ENCODE measurements around the gene COP1. TPM values are rescaled to one million over a fixed set of nuclear protein-coding genes. Genes with fewer than 3 reads are reported as not detected.
A peak's percentile ranks its signal among the peaks of the same experiment; 100 is the strongest.
"Not testable (repeated sequence)": the region's sequence is repeated elsewhere in the genome, so short reads cannot be mapped to it uniquely, and the experiment has no call there.

Gene COP1
- total RNA-seq, 2 donors from 2014 or later, result 50.6 to 53.3 TPM

DNA sequence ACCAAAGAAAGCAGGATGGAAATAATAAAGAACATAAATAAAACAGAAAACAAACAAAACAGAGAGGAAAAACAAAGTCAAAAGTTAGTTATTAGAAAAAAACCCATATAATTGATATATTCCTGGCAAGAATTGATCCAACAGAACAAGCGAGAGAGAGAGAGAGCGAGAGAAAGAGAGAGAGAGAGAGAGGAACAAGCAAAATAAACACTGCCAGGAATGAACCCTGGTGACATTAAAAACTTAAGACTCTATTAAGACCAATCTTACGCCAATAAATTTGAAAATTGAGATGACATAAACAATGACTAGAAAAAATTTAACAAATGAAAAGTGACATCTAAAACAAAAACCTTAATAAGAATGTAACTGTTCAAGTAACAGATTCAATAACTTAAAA, 64.1 kb downstream of the COP1 start:
- DNase-seq (ENCODE audit: low spot score) (no peak), ATAC-seq (no peak)
- no peak overlapping the region for H3K4me3 Mint-ChIP-seq
- H3K9me3 Mint-ChIP-seq, result no peaks in the 10 kb centered on the region
- H3K4me1 Mint-ChIP-seq (ENCODE audit: low read depth in 2 of 2), result peaks cover 39 to 41% of the 10 kb centered on the region in 2 donors
- no peaks in the 10 kb centered on the region for H3K27me3 Mint-ChIP-seq
- H3K27ac Mint-ChIP-seq, result peak overlapping the region in 1 of 2 donors; percentile 61
- H3K36me3 Mint-ChIP-seq, result peaks cover 31% of the 10 kb centered on the region

DNA sequence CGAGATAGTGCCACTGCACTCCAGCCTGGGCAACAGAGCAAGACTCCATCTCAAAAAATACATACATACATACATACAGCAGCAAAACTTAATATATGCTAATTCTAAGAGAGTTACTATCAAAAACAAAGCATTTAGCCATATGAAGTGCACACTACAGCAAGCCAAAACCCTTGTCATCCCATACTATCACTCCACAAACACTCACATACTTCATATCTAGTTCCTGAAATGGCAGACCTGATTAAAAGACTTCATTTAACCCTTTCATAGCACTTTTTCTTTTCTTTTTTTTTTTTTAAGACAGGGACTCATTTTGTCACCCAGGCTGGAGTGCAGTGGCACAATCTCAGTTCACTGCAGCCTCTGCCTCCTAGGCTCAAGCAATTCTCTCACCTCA, 65.6 kb downstream of the COP1 start:
- Mint-ChIP-seq H3K36me3 (peaks cover 23% of the 10 kb centered on the region), H3K9me3 (no peaks in the 10 kb centered on the region), H3K27ac (no peak overlapping the region), H3K27me3 (no peaks in the 10 kb centered on the region), H3K4me1 (ENCODE audit: low read depth in 2 of 2) (peaks cover 42 to 45% of the 10 kb centered on the region in 2 donors), H3K4me3 (no peak overlapping the region)
- ATAC-seq (no peak), DNase-seq (ENCODE audit: low spot score) (no peak)

DNA sequence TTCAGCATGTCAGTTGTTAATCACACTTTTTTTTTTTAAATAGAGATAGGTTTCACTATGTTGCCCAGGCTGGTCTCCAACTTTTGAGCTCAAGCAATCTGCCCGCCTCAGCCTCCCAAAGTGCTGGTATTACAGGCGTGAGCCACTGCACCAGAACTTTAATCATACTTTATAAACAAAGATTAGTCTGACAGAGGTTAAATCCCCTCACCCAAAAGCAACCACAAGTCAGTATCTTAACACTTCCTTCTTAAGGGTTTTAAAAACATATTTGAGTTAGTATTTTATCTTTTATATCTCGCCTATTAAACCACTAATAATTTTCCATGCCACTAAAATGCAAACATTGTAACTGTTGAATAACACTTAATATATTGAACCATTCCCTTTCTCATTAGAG, 70.2 kb downstream of the COP1 start:
- H3K36me3 Mint-ChIP-seq, result peaks cover 4% of the 10 kb centered on the region
- peaks cover 27 to 35% of the 10 kb centered on the region in 2 donors for H3K4me1 Mint-ChIP-seq (ENCODE audit: low read depth in 2 of 2)
- no peak overlapping the region for H3K4me3 Mint-ChIP-seq
- DNase-seq (ENCODE audit: low spot score) (no peak), ATAC-seq (no peak)
- no peaks in the 10 kb centered on the region for H3K27me3 Mint-ChIP-seq
- peak overlapping the region in 1 of 2 donors; percentile 14 for H3K27ac Mint-ChIP-seq
- H3K9me3 Mint-ChIP-seq, result no peaks in the 10 kb centered on the region

DNA sequence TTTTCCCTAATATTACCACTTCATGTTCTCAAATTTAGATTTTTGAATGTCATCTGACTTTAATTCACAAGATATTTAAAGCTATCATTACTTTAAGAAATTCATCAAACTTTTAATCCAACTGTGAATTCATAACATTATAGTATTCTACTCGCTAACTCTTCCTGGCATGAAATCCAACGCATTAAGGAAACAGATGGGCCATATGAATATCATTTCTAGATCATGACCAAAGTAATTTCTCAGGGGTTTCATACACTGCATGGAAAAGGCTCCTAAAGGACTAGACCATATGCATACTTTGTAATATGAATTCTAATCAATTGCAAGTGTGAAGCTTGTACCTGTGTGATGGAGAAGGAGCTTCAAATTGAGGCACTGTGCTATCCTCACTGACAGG, 72.4 kb downstream of the COP1 start:
- H3K27ac Mint-ChIP-seq, result no peak overlapping the region
- H3K4me3 Mint-ChIP-seq, result no peak overlapping the region
- ATAC-seq (no peak), DNase-seq (ENCODE audit: low spot score) (no peak)
- no peaks in the 10 kb centered on the region for H3K27me3 Mint-ChIP-seq
- no peaks in the 10 kb centered on the region for H3K9me3 Mint-ChIP-seq
- H3K4me1 Mint-ChIP-seq (ENCODE audit: low read depth in 2 of 2), result peaks cover 24% of the 10 kb centered on the region in 2 donors
- H3K36me3 Mint-ChIP-seq, result peaks cover 4% of the 10 kb centered on the region

DNA sequence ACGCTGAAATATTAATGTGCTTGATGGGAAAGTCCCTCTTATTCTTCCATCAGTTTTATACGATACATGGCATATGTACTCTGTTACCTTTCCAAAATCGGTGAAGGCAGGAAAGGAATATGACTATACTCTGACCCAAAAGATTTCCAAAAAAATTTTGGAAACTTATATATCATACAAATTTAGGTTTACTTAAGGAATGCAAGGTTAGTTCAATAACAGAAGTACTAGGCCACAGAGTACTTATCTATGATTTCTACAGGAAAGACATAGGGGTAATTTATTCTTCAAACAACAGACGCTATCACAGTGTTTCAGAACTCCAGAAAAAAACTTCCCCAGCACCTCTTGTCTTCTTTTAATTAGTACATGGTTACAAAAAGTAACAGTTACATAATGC, 84.8 kb downstream of the COP1 start:
- peaks cover 0 to 2% of the 10 kb centered on the region in 2 donors for H3K4me1 Mint-ChIP-seq (ENCODE audit: low read depth in 2 of 2)
- peaks cover 37% of the 10 kb centered on the region for H3K36me3 Mint-ChIP-seq
- H3K4me3 Mint-ChIP-seq, result no peak overlapping the region
- DNase-seq (ENCODE audit: low spot score) (no peak), ATAC-seq (no peak)
- H3K27me3 Mint-ChIP-seq, result no peaks in the 10 kb centered on the region
- no peak overlapping the region for H3K27ac Mint-ChIP-seq
- peaks cover 3% of the 10 kb centered on the region for H3K9me3 Mint-ChIP-seq

DNA sequence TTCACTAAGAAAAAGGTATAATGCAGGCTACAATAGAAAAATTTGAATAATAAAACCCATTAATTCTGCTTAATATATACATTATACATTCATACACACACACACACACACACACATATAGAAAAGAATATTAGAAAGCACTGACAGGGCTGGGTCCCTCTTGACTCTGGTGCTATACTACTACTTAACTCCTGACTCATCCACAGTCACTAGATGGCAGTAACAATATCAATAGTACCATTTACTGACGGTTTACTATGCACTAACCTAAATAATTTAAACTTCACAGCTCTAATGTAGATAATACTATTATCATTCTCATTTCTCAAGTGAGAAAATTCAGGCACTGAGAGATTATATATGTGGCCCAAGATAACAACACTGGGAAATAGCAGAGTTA, 87.5 kb downstream of the COP1 start:
- ATAC-seq (no peak), DNase-seq (ENCODE audit: low spot score) (no peak)
- H3K9me3 Mint-ChIP-seq, result peaks cover 3% of the 10 kb centered on the region
- no peak overlapping the region for H3K4me3 Mint-ChIP-seq
- no peaks in the 10 kb centered on the region for H3K4me1 Mint-ChIP-seq (ENCODE audit: low read depth in 2 of 2)
- H3K27me3 Mint-ChIP-seq, result no peaks in the 10 kb centered on the region
- H3K27ac Mint-ChIP-seq, result no peak overlapping the region
- H3K36me3 Mint-ChIP-seq, result peaks cover 18% of the 10 kb centered on the region

DNA sequence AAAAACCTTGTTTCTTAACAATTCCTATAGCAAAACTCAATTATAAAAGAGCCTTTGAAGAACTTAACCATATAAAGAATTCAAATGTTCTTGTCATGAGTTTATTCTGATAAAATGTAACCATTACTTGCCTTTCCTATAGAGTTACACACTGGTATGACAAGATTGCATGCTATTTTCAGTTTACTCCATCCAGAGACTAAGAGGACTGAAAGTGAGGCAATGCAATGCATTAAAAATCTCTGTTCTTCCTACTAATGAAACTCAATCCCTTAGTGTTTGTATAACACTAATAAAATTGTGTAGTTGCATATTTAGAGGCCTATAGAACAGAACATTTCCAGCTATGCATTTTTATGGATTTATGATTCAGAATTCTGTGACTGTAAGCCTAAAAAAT, 88.1 kb downstream of the COP1 start:
- no peak overlapping the region for H3K4me3 Mint-ChIP-seq
- H3K27ac Mint-ChIP-seq, result no peak overlapping the region
- DNase-seq (ENCODE audit: low spot score), result no peak
- H3K9me3 Mint-ChIP-seq, result no peaks in the 10 kb centered on the region
- ATAC-seq, result no peak
- H3K4me1 Mint-ChIP-seq (ENCODE audit: low read depth in 2 of 2), result peaks cover 2 to 3% of the 10 kb centered on the region in 2 donors
- peaks cover 15% of the 10 kb centered on the region for H3K36me3 Mint-ChIP-seq
- H3K27me3 Mint-ChIP-seq, result no peaks in the 10 kb centered on the region

DNA sequence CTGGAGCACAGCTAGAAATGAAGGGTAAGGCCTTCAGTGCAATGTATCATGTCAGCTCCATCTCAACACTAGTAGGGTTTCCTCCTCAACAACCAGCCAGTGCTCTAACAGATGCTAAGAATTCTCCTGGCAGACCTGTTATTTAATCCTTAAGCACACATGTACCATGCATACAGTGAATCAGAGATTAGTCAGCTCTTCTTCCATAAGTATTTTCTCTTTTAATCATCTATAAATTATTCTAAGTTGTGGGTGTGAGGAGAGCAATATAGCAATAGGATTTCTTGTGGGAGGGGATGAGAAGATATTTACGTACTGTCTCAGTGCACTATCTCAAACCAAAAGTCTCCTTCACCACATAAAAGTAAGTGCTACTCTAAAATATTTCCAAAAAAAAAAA, 95.3 kb downstream of the COP1 start:
- H3K9me3 Mint-ChIP-seq, result peaks cover 2% of the 10 kb centered on the region
- peaks cover 23% of the 10 kb centered on the region for H3K36me3 Mint-ChIP-seq
- DNase-seq (ENCODE audit: low spot score) (no peak), ATAC-seq (no peak)
- H3K4me1 Mint-ChIP-seq (ENCODE audit: low read depth in 2 of 2), result peaks cover 18 to 19% of the 10 kb centered on the region in 2 donors
- H3K27ac Mint-ChIP-seq, result no peak overlapping the region
- H3K27me3 Mint-ChIP-seq, result no peaks in the 10 kb centered on the region
- no peak overlapping the region for H3K4me3 Mint-ChIP-seq

DNA sequence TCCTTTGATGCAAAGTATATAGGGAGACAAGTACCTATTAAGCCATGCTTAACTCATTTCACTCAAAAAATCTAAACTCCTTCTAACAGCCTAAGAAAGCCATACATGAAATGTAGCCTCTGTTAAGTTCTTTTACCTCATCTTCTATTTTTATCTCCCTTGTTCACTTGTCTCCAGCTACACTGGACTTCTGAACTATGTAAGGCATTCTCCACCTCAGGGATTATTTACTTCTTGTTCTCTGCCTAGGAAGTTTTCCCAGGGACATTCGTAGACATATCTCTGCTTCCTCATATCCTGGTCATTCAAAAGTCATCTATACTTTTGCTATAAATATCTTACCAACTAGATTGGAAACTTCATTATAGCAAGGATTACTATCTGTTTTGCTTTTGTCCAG, 96.9 kb downstream of the COP1 start:
- no peak overlapping the region for H3K4me3 Mint-ChIP-seq
- no peak for ATAC-seq
- H3K27ac Mint-ChIP-seq, result no peak overlapping the region
- no peak for DNase-seq (ENCODE audit: low spot score)
- peaks cover 2% of the 10 kb centered on the region for H3K9me3 Mint-ChIP-seq
- H3K4me1 Mint-ChIP-seq (ENCODE audit: low read depth in 2 of 2), result peaks cover 18 to 19% of the 10 kb centered on the region in 2 donors
- peaks cover 23% of the 10 kb centered on the region for H3K36me3 Mint-ChIP-seq
- no peaks in the 10 kb centered on the region for H3K27me3 Mint-ChIP-seq

DNA sequence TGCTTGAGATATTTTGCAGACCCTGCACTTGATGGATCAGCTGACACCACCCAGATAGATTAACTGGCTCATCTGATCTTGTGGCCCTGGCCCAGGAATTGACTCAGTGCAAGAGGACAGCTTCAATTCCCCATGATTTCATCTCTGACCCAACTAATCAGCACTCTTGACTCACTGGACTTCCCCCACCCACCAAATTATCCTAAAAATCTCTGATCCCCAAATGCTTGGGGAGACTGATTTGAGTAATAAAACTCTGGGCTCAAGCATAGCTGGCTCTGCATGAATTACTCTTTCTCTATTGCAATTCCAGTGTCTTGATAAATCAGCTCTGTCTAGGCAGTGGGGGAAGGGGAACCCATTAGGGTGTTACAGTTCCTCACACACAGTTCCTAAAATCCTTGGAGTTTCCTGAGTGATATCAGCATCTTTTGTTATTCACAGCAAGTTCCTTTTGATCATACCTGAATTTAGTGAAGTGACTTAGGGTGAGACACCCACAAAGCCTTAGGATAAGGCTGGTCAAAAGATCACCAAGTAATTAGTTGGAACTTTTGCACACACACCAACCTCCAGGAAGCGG, 104.2 kb downstream of the COP1 start:
- ATAC-seq (no peak), DNase-seq (ENCODE audit: low spot score) (no peak)
- peaks cover 0 to 3% of the 10 kb centered on the region in 2 donors for H3K4me1 Mint-ChIP-seq (ENCODE audit: low read depth in 2 of 2)
- H3K4me3 Mint-ChIP-seq, result no peak overlapping the region
- peaks cover 38% of the 10 kb centered on the region for H3K36me3 Mint-ChIP-seq
- H3K9me3 Mint-ChIP-seq, result peaks cover 8% of the 10 kb centered on the region
- no peaks in the 10 kb centered on the region for H3K27me3 Mint-ChIP-seq
- H3K27ac Mint-ChIP-seq, result no peak overlapping the region

DNA sequence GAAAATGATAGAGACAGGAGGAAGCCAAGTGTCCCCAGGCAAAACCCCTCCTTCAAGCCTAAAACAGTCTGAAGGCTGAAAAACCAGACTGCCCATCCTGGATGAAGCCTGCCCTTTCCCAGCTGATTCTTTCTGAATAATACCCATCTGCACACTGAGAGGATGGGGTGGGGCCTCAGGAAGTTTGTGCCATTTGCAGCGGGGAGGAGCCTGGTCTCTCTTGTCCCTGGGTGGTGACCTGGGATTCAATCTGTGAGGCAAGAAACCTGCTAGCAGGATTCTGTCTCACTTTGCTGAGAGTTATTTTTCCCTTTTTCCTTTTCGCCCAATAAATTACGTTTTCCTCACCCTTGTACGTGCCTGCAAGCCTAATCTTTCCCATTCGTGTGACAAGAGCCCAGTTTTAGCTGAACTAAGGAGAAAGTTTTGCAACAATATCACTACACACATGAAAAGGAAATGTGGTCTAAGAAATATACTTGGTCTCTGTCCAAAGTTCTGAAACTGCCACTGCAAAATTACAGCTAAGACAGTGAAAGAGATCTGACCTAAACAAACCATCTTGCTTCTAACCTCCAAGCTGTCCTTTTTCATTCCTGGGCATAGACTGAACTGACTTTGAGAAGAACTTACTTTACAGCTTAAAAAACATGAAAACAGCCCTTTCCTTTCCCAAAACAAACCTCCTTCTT, 105.0 kb downstream of the COP1 start:
- H3K27ac Mint-ChIP-seq, result no peak overlapping the region
- H3K27me3 Mint-ChIP-seq, result no peaks in the 10 kb centered on the region
- DNase-seq (ENCODE audit: low spot score) (no peak), ATAC-seq (no peak)
- H3K4me1 Mint-ChIP-seq (ENCODE audit: low read depth in 2 of 2), result no peaks in the 10 kb centered on the region
- no peak overlapping the region for H3K4me3 Mint-ChIP-seq
- H3K9me3 Mint-ChIP-seq, result peaks cover 8% of the 10 kb centered on the region
- H3K36me3 Mint-ChIP-seq, result peaks cover 44% of the 10 kb centered on the region

DNA sequence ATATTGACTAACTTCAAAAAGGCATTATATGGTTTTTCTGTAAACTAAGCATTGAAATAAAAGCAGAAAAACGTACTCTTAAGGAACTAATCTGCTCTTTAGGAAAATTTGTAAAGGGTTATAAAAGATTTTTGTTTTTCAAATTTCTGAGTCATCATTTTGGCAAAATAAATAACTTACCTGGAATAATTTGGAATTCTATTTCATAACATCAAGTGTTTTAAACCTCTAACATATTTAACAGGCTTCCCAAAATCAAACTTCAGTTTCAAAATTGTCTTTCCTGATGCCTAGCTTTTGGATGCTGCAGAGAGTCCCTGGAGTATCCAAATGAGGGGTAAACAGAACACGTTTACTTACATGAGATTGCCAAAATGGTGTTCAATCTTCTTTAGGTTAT, 108.5 kb downstream of the COP1 start:
- no peak overlapping the region for H3K4me3 Mint-ChIP-seq
- DNase-seq (ENCODE audit: low spot score), result no peak
- peaks cover 8% of the 10 kb centered on the region for H3K9me3 Mint-ChIP-seq
- ATAC-seq, result no peak
- H3K4me1 Mint-ChIP-seq (ENCODE audit: low read depth in 2 of 2), result no peaks in the 10 kb centered on the region
- no peak overlapping the region for H3K27ac Mint-ChIP-seq
- peaks cover 44% of the 10 kb centered on the region for H3K36me3 Mint-ChIP-seq
- H3K27me3 Mint-ChIP-seq, result no peaks in the 10 kb centered on the region

DNA sequence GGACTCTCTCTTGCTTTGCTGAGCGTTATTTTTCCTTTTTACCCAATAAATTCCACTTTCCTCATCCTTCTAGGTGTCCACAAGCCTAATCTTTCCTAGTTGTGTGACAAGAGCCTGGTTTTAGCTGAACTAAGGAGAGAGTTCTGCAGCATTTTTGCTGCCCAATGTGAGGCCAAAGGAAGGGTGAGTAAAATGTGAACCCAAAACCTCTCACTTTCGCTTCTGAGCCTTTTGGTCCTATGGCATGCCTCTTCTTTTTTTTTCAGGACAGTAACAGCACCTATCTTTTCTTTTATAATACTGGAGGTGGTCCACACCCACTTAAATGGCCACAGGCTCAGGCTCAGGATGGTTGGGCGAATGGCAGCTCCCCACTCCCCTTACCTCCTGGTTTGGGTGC, 111.1 kb downstream of the COP1 start:
- H3K4me3 Mint-ChIP-seq, result no peak overlapping the region
- H3K9me3 Mint-ChIP-seq, result no peaks in the 10 kb centered on the region
- peaks cover 28% of the 10 kb centered on the region for H3K36me3 Mint-ChIP-seq
- H3K27ac Mint-ChIP-seq, result no peak overlapping the region
- no peaks in the 10 kb centered on the region for H3K27me3 Mint-ChIP-seq
- no peaks in the 10 kb centered on the region for H3K4me1 Mint-ChIP-seq (ENCODE audit: low read depth in 2 of 2)
- no peak for DNase-seq (ENCODE audit: low spot score)
- ATAC-seq, result peak in 1 of 2 donors; percentile 38

DNA sequence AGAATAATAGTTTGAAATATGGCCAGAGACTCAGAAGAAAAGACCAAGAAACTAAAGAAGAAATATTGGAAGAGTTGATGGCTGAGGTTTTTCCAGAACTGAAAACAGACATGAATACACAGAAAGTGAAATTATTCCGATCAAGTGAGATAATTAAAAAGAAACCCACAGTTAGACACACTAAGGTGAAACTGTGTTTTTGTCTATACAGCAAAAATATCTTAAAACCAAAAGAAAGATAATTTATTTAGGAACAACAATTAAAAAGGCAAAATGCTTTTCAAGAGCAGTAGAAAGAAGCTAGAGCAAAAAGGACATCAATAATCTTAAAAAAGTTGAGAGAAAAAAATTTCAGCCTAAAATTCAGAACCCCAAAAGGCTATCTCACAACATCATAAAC, 116.3 kb downstream of the COP1 start:
- Mint-ChIP-seq H3K36me3 (peaks cover 17% of the 10 kb centered on the region), H3K4me1 (ENCODE audit: low read depth in 2 of 2) (peaks cover 9 to 11% of the 10 kb centered on the region in 2 donors), H3K27me3 (no peaks in the 10 kb centered on the region), H3K9me3 (no peaks in the 10 kb centered on the region), H3K27ac (no peak overlapping the region), H3K4me3 (no peak overlapping the region)
- DNase-seq (ENCODE audit: low spot score), result no peak
- no peak for ATAC-seq

DNA sequence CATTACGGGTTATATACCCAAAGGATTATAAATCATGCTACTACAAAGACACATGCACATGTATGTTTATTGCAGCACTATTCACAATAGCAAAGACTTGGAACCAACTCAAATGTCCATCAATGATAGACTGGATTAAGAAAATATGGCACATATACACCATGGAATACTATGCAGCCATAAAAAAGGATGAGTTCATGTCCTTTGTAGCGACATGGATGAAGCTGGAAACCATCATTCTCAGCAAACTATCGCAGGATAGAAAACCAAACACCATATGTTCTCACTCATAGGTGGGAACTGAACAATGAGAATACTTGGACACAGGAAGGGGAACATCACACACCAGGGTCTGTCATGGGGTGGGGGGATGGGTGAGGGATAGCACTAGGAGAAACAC, 119.3 kb downstream of the COP1 start:
- not testable (repeated sequence) for H3K27me3 Mint-ChIP-seq; H3K27ac Mint-ChIP-seq; DNase-seq (ENCODE audit: low spot score); H3K9me3 Mint-ChIP-seq; H3K4me3 Mint-ChIP-seq; ATAC-seq
- H3K36me3 Mint-ChIP-seq, result peaks cover 23% of the 10 kb centered on the region
- H3K4me1 Mint-ChIP-seq (ENCODE audit: low read depth in 2 of 2), result peaks cover 12 to 18% of the 10 kb centered on the region in 2 donors

Data from natural killer cell treated with Interleukin-12 subunit alpha and Interleukin-12 subunit beta and Interleukin-15 and Interleukin-18, amount 100 ng/mL, for 72 hours (primary cell).